HG03064 (cell line): ENCODE data around the gene SP140.
"Not testable (repeated sequence)": the region's sequence is repeated elsewhere in the genome, so short reads cannot be mapped to it uniquely, and the experiment has no call there.

Source experiments
- ATAC-seq: cut with Tn5 transposase; IDR thresholded peaks from one replicate; pipeline ENCODE4 v1.9.1; 2021; ENCODE audit warnings: low read depth; ENCODE audit not compliant: unreplicated experiment

Gene SP140

GRCh38 chr2:230323385-230324106 is 98.0 kb downstream of the SP140 start:
- no peak for ATAC-seq

- ATAC-seq = no peak
Measured at GRCh38 chr2:230324503-230324902, 99.0 kb downstream of the SP140 start.

- no peak for ATAC-seq
Measured at GRCh38 chr2:230325316-230326243, 100.0 kb downstream of the SP140 start.

GRCh38 chr2:230326453-230327417 is 101.2 kb downstream of the SP140 start, which contains the start of gene SP140L:
Gene SP140L (plus strand): TSS chr2:230327193. CDS start chr2:230327270, 77 bp downstream.
- peak; percentile 79 for ATAC-seq

GRCh38 chr2:230327418-230328154 is 102.0 kb downstream of the SP140 start:
- ATAC-seq = peak; percentile 66

GRCh38 chr2:230328155-230328458 is 102.6 kb downstream of the SP140 start:
- no peak for ATAC-seq

GRCh38 chr2:230329946-230330605 is 104.5 kb downstream of the SP140 start:
- ATAC-seq = no peak

- no peak for ATAC-seq
Measured at GRCh38 chr2:230330725-230331124, 105.2 kb downstream of the SP140 start.

- no peak for ATAC-seq
Measured at GRCh38 chr2:230335461-230335863, 109.9 kb downstream of the SP140 start.

GRCh38 chr2:230335864-230336506 is 110.4 kb downstream of the SP140 start:
- no peak for ATAC-seq

GRCh38 chr2:230341936-230342528 is 116.5 kb downstream of the SP140 start:
- not testable (repeated sequence) for ATAC-seq

GRCh38 chr2:230343041-230343624 is 117.6 kb downstream of the SP140 start:
- ATAC-seq = not testable (repeated sequence)

GRCh38 chr2:230343747-230344146 is 118.2 kb downstream of the SP140 start:
- ATAC-seq = no peak

- no peak for ATAC-seq
Measured at GRCh38 chr2:230346465-230346864, 120.9 kb downstream of the SP140 start.

- no peak for ATAC-seq
Measured at GRCh38 chr2:230346921-230347533, 121.5 kb downstream of the SP140 start.

- peak; percentile 65 for ATAC-seq
Measured at GRCh38 chr2:230347659-230348305, 122.2 kb downstream of the SP140 start.

GRCh38 chr2:230348787-230349186 is 123.3 kb downstream of the SP140 start:
- no peak for ATAC-seq
